HEK293 (cell line): ENCODE measurements around the gene PMEL.

Source experiments
- CTCF ChIA-PET: fragments of 350-600 bp; formaldehyde crosslinking; extraction: SDS; loops from one replicate; lab custom pipeline; 2021; ENCODE audit warnings: antibody characterized with exemption; lab: Yijun Ruan, JAX
- POLR2A ChIA-PET: fragments of 300-600 bp; formaldehyde crosslinking; extraction: SDS; loops from one replicate; lab custom pipeline; 2020; ENCODE audit warnings: antibody characterized with exemption, inconsistent platforms; lab: Yijun Ruan, JAX
- H3K27ac ChIP-seq: fragments of 200-500 bp; sonication (Bioruptor generic); 2 replicates; pipeline ENCODE4 v1.5.1; 2014; ENCODE audit warnings: low read depth, low read length, control low read depth, inconsistent platforms; ENCODE audit errors: extremely low read depth
- H3K36me3 ChIP-seq, 2 experiments: fragments of 200-500 bp in 1 of 2; sonication (Bioruptor generic) in 1 of 2; 1 replicate in 1 of 2; 2 replicates in 1 of 2; pipeline ENCODE4 v1.5.1; 2014 to 2017; ENCODE audit warnings: inconsistent platforms in 2 of 2, low read length in 2 of 2; ENCODE audit not compliant: control insufficient read depth in 2 of 2, insufficient read depth in 1 of 2
- H3K4me1 ChIP-seq: fragments of 200-500 bp; sonication (Bioruptor generic); 2 replicates; pipeline ENCODE4 v1.5.1; 2014; ENCODE audit warnings: mild to moderate bottlenecking, low read length, inconsistent platforms; ENCODE audit not compliant: control insufficient read depth, insufficient read depth
- H3K4me3 ChIP-seq: 2 replicates; pipeline ENCODE4 v1.5.1; 2011; ENCODE audit warnings: low read depth, mild to moderate bottlenecking, control low read depth, low read length, moderate library complexity
- H3K9me3 ChIP-seq: fragments of 200-500 bp; sonication (Bioruptor generic); 2 replicates; pipeline ENCODE4 v1.5.1; 2014; ENCODE audit warnings: low read depth, low read length, inconsistent platforms; ENCODE audit not compliant: control insufficient read depth, insufficient read depth
- ATF2 ChIP-seq: fragments of 450-650 bp; formaldehyde crosslinking; IDR thresholded peaks from 2 replicates; pipeline ENCODE4 v1.5.1; 2016; ENCODE audit warnings: missing biosample characterization, missing genetic modification characterization, low read depth
- BCL11B ChIP-seq: fragments of 450-650 bp; formaldehyde crosslinking; IDR thresholded peaks from 2 replicates; pipeline ENCODE4 v1.5.1; 2016; ENCODE audit warnings: low read depth, missing biosample characterization, missing genetic modification characterization
- CTCF ChIP-seq: fragments of 450-650 bp; formaldehyde crosslinking; IDR thresholded peaks from 2 replicates; pipeline ENCODE4 v1.5.1; 2016; ENCODE audit warnings: missing biosample characterization, missing genetic modification characterization
- EGR2 ChIP-seq: fragments of 450-650 bp; formaldehyde crosslinking; IDR thresholded peaks from 2 replicates; pipeline ENCODE4 v1.5.1; 2016; ENCODE audit warnings: low read depth, missing biosample characterization, missing genetic modification characterization
- HOXA7 ChIP-seq: sonication (generic); formaldehyde crosslinking; IDR thresholded peaks from 2 replicates; pipeline ENCODE4 v1.8.1; 2022; ENCODE audit warnings: missing genetic modification reagents, borderline replicate concordance
- HOXD13 ChIP-seq: sonication (generic); formaldehyde crosslinking; IDR thresholded peaks from 2 replicates; pipeline ENCODE4 v1.8.0; 2022; ENCODE audit warnings: missing genetic modification reagents, borderline replicate concordance
- OVOL3 ChIP-seq: fragments of 450-650 bp; formaldehyde crosslinking; IDR thresholded peaks from 2 replicates; pipeline ENCODE4 v1.5.1; 2016; ENCODE audit warnings: missing biosample characterization, missing genetic modification characterization
- PATZ1 ChIP-seq: fragments of 450-650 bp; formaldehyde crosslinking; IDR thresholded peaks from 2 replicates; pipeline ENCODE4 v1.5.1; 2016; ENCODE audit warnings: missing biosample characterization, missing genetic modification characterization
- PRDM1 ChIP-seq: fragments of 450-650 bp; formaldehyde crosslinking; IDR thresholded peaks from 2 replicates; pipeline ENCODE4; 2016; ENCODE audit warnings: missing biosample characterization, missing genetic modification characterization
- RBAK ChIP-seq: fragments of 450-650 bp; formaldehyde crosslinking; IDR thresholded peaks from 2 replicates; pipeline ENCODE4 v1.5.1; 2016; ENCODE audit warnings: missing biosample characterization, missing genetic modification characterization
- TRIM28 ChIP-seq: IDR thresholded peaks from 2 replicates; pipeline ENCODE4 v1.6.1; 2011; ENCODE audit warnings: low read length, control low read depth, borderline replicate concordance
- ZBTB21 ChIP-seq: fragments of 450-650 bp; formaldehyde crosslinking; IDR thresholded peaks from 2 replicates; pipeline ENCODE4 v1.5.1; 2017; ENCODE audit warnings: missing biosample characterization, missing genetic modification characterization
- ZBTB48 ChIP-seq: fragments of 450-650 bp; formaldehyde crosslinking; IDR thresholded peaks from 2 replicates; pipeline ENCODE4 v1.5.1; 2016; ENCODE audit warnings: missing biosample characterization, missing genetic modification characterization
- ZFHX2 ChIP-seq: fragments of 450-650 bp; formaldehyde crosslinking; conservative IDR thresholded peaks from 2 replicates; pipeline ENCODE4 v1.5.1; 2016; ENCODE audit warnings: missing biosample characterization, missing genetic modification characterization
- ZNF132 ChIP-seq: fragments of 450-650 bp; formaldehyde crosslinking; IDR thresholded peaks from 2 replicates; pipeline ENCODE4 v1.5.1; 2017; ENCODE audit warnings: missing biosample characterization, missing genetic modification characterization, borderline replicate concordance
- ZNF155 ChIP-seq: fragments of 450-650 bp; formaldehyde crosslinking; IDR thresholded peaks from 2 replicates; pipeline ENCODE4 v1.5.1; 2016; ENCODE audit warnings: missing biosample characterization, missing genetic modification characterization
- ZNF211 ChIP-seq: fragments of 450-650 bp; formaldehyde crosslinking; IDR thresholded peaks from 2 replicates; pipeline ENCODE4 v1.5.1; 2016; ENCODE audit warnings: low read depth, missing biosample characterization, missing genetic modification characterization
- ZNF24 ChIP-seq: fragments of 450-650 bp; formaldehyde crosslinking; IDR thresholded peaks from 2 replicates; pipeline ENCODE4 v1.5.1; 2016; ENCODE audit warnings: missing biosample characterization, missing genetic modification characterization
- ZNF274 ChIP-seq, 2 experiments: fragments of 200-500 bp in 1 of 2; fragments of 450-650 bp in 1 of 2; sonication (Bioruptor generic) in 1 of 2; formaldehyde crosslinking in 1 of 2; IDR thresholded peaks; 2 replicates each; pipeline versions ENCODE4 v1.5.1 to v1.6.1; 2014 to 2016; ENCODE audit warnings: borderline replicate concordance in 1 of 2, inconsistent platforms in 1 of 2, low read length in 1 of 2, missing biosample characterization in 1 of 2, missing genetic modification characterization in 1 of 2
- ZNF335 ChIP-seq: fragments of 450-650 bp; formaldehyde crosslinking; conservative IDR thresholded peaks from 2 replicates; pipeline ENCODE4 v1.5.1; 2016; ENCODE audit warnings: missing biosample characterization, missing genetic modification characterization
- ZNF423 ChIP-seq: fragments of 450-650 bp; formaldehyde crosslinking; IDR thresholded peaks from 2 replicates; pipeline ENCODE4 v1.5.1; 2016; ENCODE audit warnings: missing biosample characterization, missing genetic modification characterization
- ZNF473 ChIP-seq: fragments of 450-650 bp; formaldehyde crosslinking; IDR thresholded peaks from 2 replicates; pipeline ENCODE4 v1.5.1; 2017; ENCODE audit warnings: missing biosample characterization, missing genetic modification characterization
- ZNF488 ChIP-seq: fragments of 450-650 bp; formaldehyde crosslinking; IDR thresholded peaks from 2 replicates; pipeline ENCODE4 v1.5.1; 2016; ENCODE audit warnings: missing biosample characterization, missing genetic modification characterization
- ZNF501 ChIP-seq: fragments of 450-650 bp; formaldehyde crosslinking; IDR thresholded peaks from 2 replicates; pipeline ENCODE4 v1.5.1; 2016; ENCODE audit warnings: missing biosample characterization, missing genetic modification characterization
- ZNF629 ChIP-seq: fragments of 450-650 bp; formaldehyde crosslinking; IDR thresholded peaks from 2 replicates; pipeline ENCODE4 v1.5.1; 2017; ENCODE audit warnings: missing biosample characterization, missing genetic modification characterization
- ZNF660 ChIP-seq: fragments of 450-650 bp; IDR thresholded peaks from 2 replicates; pipeline ENCODE4 v1.5.1; 2018; ENCODE audit warnings: missing biosample characterization, mild to moderate bottlenecking, missing genetic modification characterization
- ZNF692 ChIP-seq: fragments of 450-650 bp; formaldehyde crosslinking; IDR thresholded peaks from 2 replicates; pipeline ENCODE4 v1.5.1; 2016; ENCODE audit warnings: missing biosample characterization, missing genetic modification characterization

The PMEL gene

GRCh38 chr12:55942055-55942454, 23.8 kb downstream of the PMEL start:
- H3K4me3 ChIP-seq = no peak overlapping the region
- no peaks in the 10 kb centered on the region for H3K36me3 ChIP-seq
- ChIA-PET POLR2A (no interaction called here), CTCF (interaction anchor here (0.9 to 2.6 kb wide), 6 partner anchors 9 to 203 kb away, joined by 3 to 21 read pairs (median 4); no protein-coding TSS in a partner anchor)
- H3K27ac ChIP-seq = no peak overlapping the region
- H3K4me1 ChIP-seq = no peaks in the 10 kb centered on the region
- TF ChIP-seq ZFHX2 (peak; percentile 78), EGR2 (tag by site-specific recombination) (peak; percentile 86), CTCF (no peak), BCL11B (no peak), HOXA7 (CRISPR knock-in tag) (no peak)
- no peaks in the 10 kb centered on the region for H3K9me3 ChIP-seq

GRCh38 chr12:55940065-55940732, 25.6 kb downstream of the PMEL start:
- Histone ChIP-seq H3K4me1 (no peaks in the 10 kb centered on the region), H3K4me3 (no peak overlapping the region), H3K36me3 (no peaks in the 10 kb centered on the region), H3K9me3 (no peaks in the 10 kb centered on the region), H3K27ac (no peak overlapping the region)
- ChIA-PET POLR2A (interaction anchor here (0.8 to 1.9 kb wide), 5 partner anchors 12 to 122 kb away, joined by 3 to 8 read pairs (median 4); partner anchors contain the start of genes DNAJC14, ORMDL2, PYM1 and RAB5B), CTCF (interaction anchor here (0.5 to 3.2 kb wide), 41 partner anchors 8 to 221 kb away, joined by 3 to 28 read pairs (median 4); partner anchors contain the start of genes IKZF4, ORMDL2, PYM1 and RAB5B)
- TF ChIP-seq ZNF24 (peak; percentile 48; the same call in 1 of the 2 replicates), ZNF132 (no peak), ZBTB21 (tag by site-specific recombination) (no peak), PRDM1 (no peak), ZNF274 (IDR thresholded peaks at IDR 0.05; ENCODE audit: low read length) (no peak), ZNF274 (tag by site-specific recombination; IDR thresholded peaks at IDR 0.05; ENCODE audit: borderline replicate concordance) (no peak), ZNF155 (tag by site-specific recombination) (no peak), ZNF335 (tag by site-specific recombination) (0 out of 2 replicates have a peak, but pooled peaks have one; percentile 25), ZBTB48 (tag by site-specific recombination) (peak; percentile 23; the same call in 1 of the 2 replicates), ZNF692 (tag by site-specific recombination) (peak; percentile 57; the same call in 1 of the 2 replicates), PATZ1 (peak; percentile 45; the same call in 1 of the 2 replicates), OVOL3 (no peak), ZNF473 (tag by site-specific recombination) (no peak), ZNF629 (tag by site-specific recombination) (peak; percentile 59), ZNF211 (tag by site-specific recombination) (no peak), ZNF660 (peak; percentile 77), ATF2 (tag by site-specific recombination) (no peak), TRIM28 (peak; percentile 80; the same call in 1 of the 2 replicates), HOXD13 (CRISPR knock-in tag) (no peak), ZNF501 (peak; percentile 67), ZNF488 (tag by site-specific recombination) (no peak), RBAK (tag by site-specific recombination) (no peak), ZNF423 (tag by site-specific recombination) (0 out of 2 replicates have a peak, but pooled peaks have one; percentile 13)
